ENCODE results near the gene OR10A5.
"Not testable (repeated sequence)": the region's sequence is repeated elsewhere in the genome, so short reads cannot be mapped to it uniquely, and the experiment has no call there.

The OR10A5 gene

GRCh38 chr11:6844356-6844755, 1.1 kb upstream of the OR10A5 start:
- Mint-ChIP-seq H3K4me1 (ENCODE audit: low read depth) (no peaks in the 10 kb centered on the region), H3K27me3 (no peaks in the 10 kb centered on the region), H3K36me3 (ENCODE audit: low read depth) (no peaks in the 10 kb centered on the region), H3K27ac (no peak overlapping the region), H3K4me3 (no peak overlapping the region), H3K9me3 (peaks cover 19% of the 10 kb centered on the region)
- intact Hi-C loops (cut with micrococcal nuclease): no loop called here

- Mint-ChIP-seq H3K27me3 (no peaks in the 10 kb centered on the region), H3K36me3 (ENCODE audit: low read depth) (no peaks in the 10 kb centered on the region), H3K27ac (no peak overlapping the region), H3K9me3 (peaks cover 31% of the 10 kb centered on the region), H3K4me3 (no peak overlapping the region), H3K4me1 (ENCODE audit: low read depth) (no peaks in the 10 kb centered on the region)
- intact Hi-C loops (cut with micrococcal nuclease): no loop called here
These were observed 5.0 kb downstream of the OR10A5 start for GRCh38 chr11:6850526-6850925.

GRCh38 chr11:6854801-6855200, 9.3 kb downstream of the OR10A5 start:
- intact Hi-C loops (cut with micrococcal nuclease); H3K4me1 Mint-ChIP-seq (ENCODE audit: low read depth); H3K4me3 Mint-ChIP-seq; H3K27ac Mint-ChIP-seq; H3K27me3 Mint-ChIP-seq; H3K36me3 Mint-ChIP-seq (ENCODE audit: low read depth): not testable (repeated sequence)
- H3K9me3 Mint-ChIP-seq: peaks cover 26% of the 10 kb centered on the region

GRCh38 chr11:6855971-6856541, 10.6 kb downstream of the OR10A5 start:
- H3K4me1 Mint-ChIP-seq (ENCODE audit: low read depth): no peaks in the 10 kb centered on the region
- H3K27me3 Mint-ChIP-seq: no peaks in the 10 kb centered on the region
- H3K9me3 Mint-ChIP-seq: peaks cover 17% of the 10 kb centered on the region
- H3K36me3 Mint-ChIP-seq (ENCODE audit: low read depth): no peaks in the 10 kb centered on the region
- no peak overlapping the region for H3K4me3 Mint-ChIP-seq
- H3K27ac Mint-ChIP-seq: no peak overlapping the region
- intact Hi-C loops (cut with micrococcal nuclease): no loop called here

- intact Hi-C loops (cut with micrococcal nuclease): no loop called here
These were observed 11.4 kb downstream of the OR10A5 start for GRCh38 chr11:6856871-6857270.

GRCh38 chr11:6862961-6863360, 17.5 kb downstream of the OR10A5 start, which contains the start of gene OR10A2:
TSS of gene OR10A2 (plus strand) at chr11:6863057. CDS start at chr11:6869755, 6,698 bp downstream.
- H3K27me3 Mint-ChIP-seq: no peaks in the 10 kb centered on the region
- H3K27ac Mint-ChIP-seq: no peak within 1 kb of the TSS
- peaks cover 5% of the 10 kb centered on the region for H3K4me1 Mint-ChIP-seq (ENCODE audit: low read depth)
- H3K9me3 Mint-ChIP-seq: no peaks in the 10 kb centered on the region
- intact Hi-C loops (cut with micrococcal nuclease): no loop called here
- H3K4me3 Mint-ChIP-seq: no peak within 1 kb of the TSS
- H3K36me3 Mint-ChIP-seq (ENCODE audit: low read depth): no peaks in the 10 kb centered on the region

More at GRCh38 chr11:6856871-6857270, 11.4 kb downstream of the OR10A5 start:
- Mint-ChIP-seq H3K4me1 (ENCODE audit: low read depth) (no peaks in the 10 kb centered on the region), H3K27me3 (no peaks in the 10 kb centered on the region), H3K4me3 (no peak overlapping the region), H3K36me3 (ENCODE audit: low read depth) (no peaks in the 10 kb centered on the region), H3K9me3 (peaks cover 10% of the 10 kb centered on the region), H3K27ac (no peak overlapping the region)

GRCh38 chr11:6864438-6864837, 19.0 kb downstream of the OR10A5 start:
- no peaks in the 10 kb centered on the region for H3K36me3 Mint-ChIP-seq (ENCODE audit: low read depth)
- intact Hi-C loops (cut with micrococcal nuclease): no loop called here
- H3K4me1 Mint-ChIP-seq (ENCODE audit: low read depth): peaks cover 5% of the 10 kb centered on the region
- no peaks in the 10 kb centered on the region for H3K9me3 Mint-ChIP-seq
- no peaks in the 10 kb centered on the region for H3K27me3 Mint-ChIP-seq
- no peak overlapping the region for H3K4me3 Mint-ChIP-seq
- no peak overlapping the region for H3K27ac Mint-ChIP-seq

- Mint-ChIP-seq H3K4me3 (no peak overlapping the region), H3K9me3 (no peaks in the 10 kb centered on the region), H3K4me1 (ENCODE audit: low read depth) (no peaks in the 10 kb centered on the region), H3K27me3 (no peaks in the 10 kb centered on the region), H3K36me3 (ENCODE audit: low read depth) (no peaks in the 10 kb centered on the region), H3K27ac (no peak overlapping the region)
- intact Hi-C loops (cut with micrococcal nuclease): no loop called here
These were observed 25.8 kb downstream of the OR10A5 start for GRCh38 chr11:6871278-6871677.

- intact Hi-C loops (cut with micrococcal nuclease): no loop called here
- Mint-ChIP-seq H3K27me3 (no peaks in the 10 kb centered on the region), H3K4me1 (ENCODE audit: low read depth) (no peaks in the 10 kb centered on the region), H3K4me3 (no peak overlapping the region), H3K27ac (no peak overlapping the region), H3K36me3 (ENCODE audit: low read depth) (no peaks in the 10 kb centered on the region), H3K9me3 (peaks cover 9% of the 10 kb centered on the region)
These were observed 30.3 kb downstream of the OR10A5 start for GRCh38 chr11:6875761-6876160.

- H3K4me3 Mint-ChIP-seq: no peak within 1 kb of the TSS
- H3K4me1 Mint-ChIP-seq (ENCODE audit: low read depth): no peaks in the 10 kb centered on the region
- H3K27me3 Mint-ChIP-seq: no peaks in the 10 kb centered on the region
- H3K36me3 Mint-ChIP-seq (ENCODE audit: low read depth): no peaks in the 10 kb centered on the region
- intact Hi-C loops (cut with micrococcal nuclease): no loop called here
- peaks cover 9% of the 10 kb centered on the region for H3K9me3 Mint-ChIP-seq
- no peak within 1 kb of the TSS for H3K27ac Mint-ChIP-seq
These were observed 30.8 kb downstream of the OR10A5 start, which contains the start of gene OR10A4 for GRCh38 chr11:6876325-6876724. TSS of gene OR10A4 (plus strand) at chr11:6876625. CDS start at chr11:6876648, 23 bp downstream.

GRCh38 chr11:6876914-6877313, 31.4 kb downstream of the OR10A5 start:
- no peak overlapping the region for H3K27ac Mint-ChIP-seq
- peaks cover 9% of the 10 kb centered on the region for H3K9me3 Mint-ChIP-seq
- H3K36me3 Mint-ChIP-seq (ENCODE audit: low read depth): no peaks in the 10 kb centered on the region
- no peaks in the 10 kb centered on the region for H3K4me1 Mint-ChIP-seq (ENCODE audit: low read depth)
- no peaks in the 10 kb centered on the region for H3K27me3 Mint-ChIP-seq
- no peak overlapping the region for H3K4me3 Mint-ChIP-seq
- intact Hi-C loops (cut with micrococcal nuclease): no loop called here

GRCh38 chr11:6882751-6883150, 37.3 kb downstream of the OR10A5 start:
- no peaks in the 10 kb centered on the region for H3K9me3 Mint-ChIP-seq
- H3K27me3 Mint-ChIP-seq: peaks cover 7% of the 10 kb centered on the region
- intact Hi-C loops (cut with micrococcal nuclease): no loop called here
- H3K27ac Mint-ChIP-seq: no peak overlapping the region
- H3K4me3 Mint-ChIP-seq: no peak overlapping the region
- H3K36me3 Mint-ChIP-seq (ENCODE audit: low read depth): no peaks in the 10 kb centered on the region
- H3K4me1 Mint-ChIP-seq (ENCODE audit: low read depth): no peaks in the 10 kb centered on the region

- H3K27ac Mint-ChIP-seq; H3K36me3 Mint-ChIP-seq (ENCODE audit: low read depth); H3K4me1 Mint-ChIP-seq (ENCODE audit: low read depth); intact Hi-C loops (cut with micrococcal nuclease); H3K27me3 Mint-ChIP-seq; H3K9me3 Mint-ChIP-seq; H3K4me3 Mint-ChIP-seq: not testable (repeated sequence)
These were observed 42.2 kb downstream of the OR10A5 start for GRCh38 chr11:6887711-6888110.

- intact Hi-C loops (cut with micrococcal nuclease): no loop called here
- H3K27ac Mint-ChIP-seq: no peak overlapping the region
- peaks cover 4% of the 10 kb centered on the region for H3K27me3 Mint-ChIP-seq
- no peak overlapping the region for H3K4me3 Mint-ChIP-seq
- H3K36me3 Mint-ChIP-seq (ENCODE audit: low read depth): no peaks in the 10 kb centered on the region
- no peaks in the 10 kb centered on the region for H3K4me1 Mint-ChIP-seq (ENCODE audit: low read depth)
- H3K9me3 Mint-ChIP-seq: no peaks in the 10 kb centered on the region
These were observed 43.3 kb downstream of the OR10A5 start for GRCh38 chr11:6888830-6889229.

GRCh38 chr11:6889835-6890234, 44.4 kb downstream of the OR10A5 start:
- Mint-ChIP-seq H3K4me1 (ENCODE audit: low read depth) (no peaks in the 10 kb centered on the region), H3K36me3 (ENCODE audit: low read depth) (no peaks in the 10 kb centered on the region), H3K27me3 (peaks cover 3% of the 10 kb centered on the region), H3K4me3 (no peak overlapping the region), H3K27ac (no peak overlapping the region), H3K9me3 (no peaks in the 10 kb centered on the region)
- intact Hi-C loops (cut with micrococcal nuclease): no loop called here

Data from dendritic cell treated with granulocyte-macrophage colony-stimulating factor and Interleukin-4, amounts not matched to agents 40 ng/mL and 50 ng/mL, for 4 days (primary cell).